GM12878 (cell line): ENCODE measurements around the gene MST1. TPM values are rescaled to one million over a fixed set of nuclear protein-coding genes. Genes with fewer than 3 reads are reported as not detected.

Experiments used
- ATAC-seq: fragments of 200-7000 bp; cut with Tn5 transposase; 3 replicates; pipeline ENCODE4 v1.9.1; 2020; ENCODE audit warnings: mild to moderate bottlenecking, moderate library complexity
- BruUV-seq: library from RNA; stranded (reverse); fragments of 400-500 nt; replicated peaks from 2 replicates; lab custom pipeline; 2021; lab: Mats Ljungman, UMichigan
- CTCF ChIA-PET: fragments of 300-600 bp; sonication (Branson Sonifier 250); formaldehyde crosslinking; extraction: SDS; loops from one replicate; lab custom pipeline; 2021; ENCODE audit warnings: inconsistent platforms; lab: Yijun Ruan, JAX
- POLR2A ChIA-PET: fragments of 350-600 bp; formaldehyde crosslinking; extraction: SDS; loops from one replicate; lab custom pipeline; 2021; ENCODE audit warnings: inconsistent platforms; lab: Charles Lee
- RAD21 ChIA-PET: fragments of 300-600 bp; sonication (Branson Sonifier 250); formaldehyde crosslinking; loops from one replicate; lab custom pipeline; 2023; ENCODE audit warnings: antibody characterized with exemption; ENCODE audit not compliant: unreplicated experiment; lab: Charles Lee
- SMC1A ChIA-PET: fragments of 300-600 bp; sonication (Branson Sonifier 250); formaldehyde crosslinking; loops from one replicate; lab custom pipeline; 2023; ENCODE audit not compliant: unreplicated experiment, uncharacterized antibody; lab: Charles Lee
- DNase-seq: peaks from one replicate; pipeline ENCODE4 v3.0.0-alpha.2; 2011; ENCODE audit warnings: low read depth, low spot score
- FAIRE-seq: peaks from 3 replicates; lab custom pipeline; 2011; peaks lifted over from hg19 to GRCh38; lab: Jason Lieb, UNC
- H2AFZ ChIP-seq: 2 replicates; pipeline ENCODE4 v1.6.0; 2011; ENCODE audit warnings: low read depth, low read length, control low read depth; ENCODE audit not compliant: control insufficient read depth
- H3K27ac ChIP-seq: 2 replicates; pipeline ENCODE4 v1.5.1; 2011; ENCODE audit warnings: control low read depth; ENCODE audit not compliant: control insufficient read depth, insufficient read depth
- H3K27me3 ChIP-seq, 2 experiments: replicated peaks in 1 of 2; 2 replicates each; pipeline versions ENCODE4 v1.6.0 to v1.6.1; 2011; ENCODE audit warnings: low read length in 1 of 2; ENCODE audit not compliant: control insufficient read depth in 2 of 2, insufficient read depth in 2 of 2
- H3K36me3 ChIP-seq, 2 experiments: 2 replicates each; pipeline ENCODE4 v1.5.1; 2011; ENCODE audit warnings: low read length in 1 of 2; ENCODE audit not compliant: control insufficient read depth in 2 of 2, insufficient read depth in 2 of 2
- H3K4me1 ChIP-seq: 2 replicates; pipeline ENCODE4 v1.6.1; 2011; ENCODE audit warnings: mild to moderate bottlenecking, low read length, moderate library complexity, mixed read lengths; ENCODE audit not compliant: control insufficient read depth, insufficient read depth
- H3K4me2 ChIP-seq: 2 replicates; pipeline ENCODE4 v1.6.0; 2011; ENCODE audit warnings: control low read depth; ENCODE audit not compliant: control insufficient read depth, insufficient read depth
- H3K4me3 ChIP-seq: fragments of 200-600 bp; sonication (generic); 2 replicates; pipeline ENCODE4 v1.5.1; 2016
- H3K79me2 ChIP-seq: 2 replicates; pipeline ENCODE4 v1.6.0; 2011; ENCODE audit warnings: low read length; ENCODE audit not compliant: control insufficient read depth, insufficient read depth
- H3K9ac ChIP-seq: 2 replicates; pipeline ENCODE4 v1.8.0; 2011; ENCODE audit warnings: low read length, control low read depth, mixed read lengths; ENCODE audit not compliant: control insufficient read depth, insufficient read depth
- H3K9me3 ChIP-seq: replicated peaks from 3 replicates; pipeline ENCODE4 v1.5.1; 2011; ENCODE audit warnings: mild to moderate bottlenecking, low read length; ENCODE audit not compliant: control insufficient read depth, insufficient read depth
- H4K20me1 ChIP-seq: 2 replicates; pipeline ENCODE4 v1.6.0; 2011; ENCODE audit not compliant: control insufficient read depth, insufficient read depth
- BHLHE40 ChIP-seq, 2 experiments: fragments of 450-650 bp in 1 of 2; IDR thresholded peaks; 2 replicates each; pipeline ENCODE4 v1.6.1; 2011 to 2017; ENCODE audit warnings: low read depth in 2 of 2, borderline replicate concordance in 1 of 2, improper control_type of control experiment in 1 of 2, low read length in 1 of 2, mild to moderate bottlenecking in 1 of 2
- CEBPB ChIP-seq, 2 experiments: fragments of 150-350 bp in 1 of 2; IDR thresholded peaks; 2 replicates each; pipeline ENCODE4 v1.6.1; 2012 to 2014; ENCODE audit warnings: low read depth in 2 of 2, low read length in 2 of 2, borderline replicate concordance in 1 of 2, inconsistent platforms in 1 of 2
- HCFC1 ChIP-seq: fragments of 150-350 bp; IDR thresholded peaks from 2 replicates; pipeline ENCODE4 v1.6.1; 2014; ENCODE audit warnings: low read length
- IKZF1 ChIP-seq: fragments of 450-650 bp; conservative IDR thresholded peaks from 2 replicates; pipeline ENCODE4 v1.6.1; 2017; ENCODE audit warnings: antibody characterized with exemption, mild to moderate bottlenecking
- KDM1A ChIP-seq: fragments of 200-600 bp; sonication (generic); IDR thresholded peaks from 2 replicates; pipeline ENCODE4 v1.6.1; 2016; ENCODE audit warnings: borderline replicate concordance
- MYB ChIP-seq: fragments of 150-350 bp; IDR thresholded peaks from 2 replicates; pipeline ENCODE4 v1.6.1; 2014; ENCODE audit warnings: mild to moderate bottlenecking, low read depth, low read length, borderline replicate concordance
- POLR2A ChIP-seq: IDR thresholded peaks from 2 replicates; pipeline ENCODE4 v1.6.1; 2011; ENCODE audit warnings: low read depth, mild to moderate bottlenecking, low read length
- RBBP5 ChIP-seq: fragments of 200-600 bp; sonication (generic); conservative IDR thresholded peaks from 2 replicates; pipeline ENCODE4 v1.6.1; 2016
- WRNIP1 ChIP-seq: IDR thresholded peaks from 2 replicates; pipeline ENCODE4 v1.6.1; 2011; ENCODE audit warnings: low read depth, low read length, improper control_type of control experiment, borderline replicate concordance
- YBX1 ChIP-seq: fragments of 450-650 bp; IDR thresholded peaks from 2 replicates; pipeline ENCODE4 v1.6.1; 2016; ENCODE audit warnings: antibody characterized with exemption
- WGBS: methylation state at CpG from one replicate; pipeline ENCODE4 v1.1.6; 2016; ENCODE audit warnings: low lambda C conversion rate; ENCODE audit not compliant: insufficient replicate concordance, insufficient coverage; ENCODE audit errors: missing lambda C conversion rate; 5-methylcytosine and 5-hydroxymethylcytosine counted together
- in situ Hi-C: fragments of 300-500 bp; cut with MboI; formaldehyde crosslinking; loops from 9 replicates; pipeline ENCODE4 v1.14.3; 2018; ENCODE audit warnings: mixed read lengths
- intact Hi-C: fragments of 100-400 bp; cut with micrococcal nuclease; formaldehyde crosslinking; loops from one replicate; pipeline ENCODE4 v1.14.2; 2022; ENCODE audit not compliant: unreplicated experiment
- polyA plus RNA-seq, 11 experiments: library from polyadenylated mRNA; depleted of rRNA in 4 of 11; unstranded in 6 of 11; stranded (reverse) in 5 of 11; fragments of >200 nt; fragmentation: Nextera tagmentation in 4 of 11; fragmentation: Illumina TruSeq in 1 of 11; extraction: Ambion mirVana in 4 of 11; extraction: Trizol in 1 of 11; gene quantifications; 1 replicate in 1 of 11; 2 replicates in 10 of 11; pipeline versions ENCODE4 v1.2.1 to v1.2.3, GENCODE V29; 2011 to 2016; ENCODE audit warnings: inconsistent platforms in 2 of 11, missing spikeins in 2 of 11, low read depth in 1 of 11
- total RNA-seq, 4 experiments: library from RNA; depleted of rRNA in 3 of 4; stranded (reverse); fragments of >200 nt in 3 of 4; fragmentation: Illumina TruSeq in 1 of 4; extraction: Trizol in 1 of 4; gene quantifications; 2 replicates each; pipeline versions ENCODE4 v1.2.1 to v1.2.3, GENCODE V29; 2013 to 2021
- TF ChIP-seq, protein P1 (sequence below): fragments of 150-350 bp; IDR thresholded peaks from 2 replicates; pipeline ENCODE4 v1.6.1; 2014; ENCODE audit warnings: mild to moderate bottlenecking, low read depth, low read length
- TF ChIP-seq, protein P2 (sequence below): IDR thresholded peaks from 2 replicates; pipeline ENCODE4 v1.6.1; 2012; ENCODE audit warnings: low read depth, low read length, improper control_type of control experiment
- TF ChIP-seq, protein P3 (sequence below): IDR thresholded peaks from 2 replicates; pipeline ENCODE4 v1.6.1; 2012; ENCODE audit warnings: low read depth, low read length, improper control_type of control experiment
- TF ChIP-seq, protein P4 (sequence below): IDR thresholded peaks from 2 replicates; pipeline ENCODE4 v1.6.1; 2011; ENCODE audit warnings: mild to moderate bottlenecking, low read depth, low read length, moderate library complexity; ENCODE audit not compliant: insufficient replicate concordance
- TF ChIP-seq, protein P5 (sequence below): IDR thresholded peaks from 2 replicates; pipeline ENCODE4 v1.6.1; 2012; ENCODE audit warnings: low read depth, low read length, improper control_type of control experiment

The MST1 gene
- total and polyA plus RNA-seq, 10 of the 15 experiments (the other 5 are each of a cell fraction or from before 2014, with no cell fraction given), result 1.2 to 25.5 (median 4.1) TPM

- TF ChIP-seq RBBP5 (no peak), MYB (no peak), BHLHE40 (IDR thresholded peaks at IDR 0.05; ENCODE audit: borderline replicate concordance in 1 of 2, low read depth in 2 of 2, low read length in 1 of 2) (peak; percentile 10 to 38; a peak in 1 of 4 replicates), YBX1 (no peak), KDM1A (no peak), HCFC1 (no peak)
- TF ChIP-seq, protein P1, sequence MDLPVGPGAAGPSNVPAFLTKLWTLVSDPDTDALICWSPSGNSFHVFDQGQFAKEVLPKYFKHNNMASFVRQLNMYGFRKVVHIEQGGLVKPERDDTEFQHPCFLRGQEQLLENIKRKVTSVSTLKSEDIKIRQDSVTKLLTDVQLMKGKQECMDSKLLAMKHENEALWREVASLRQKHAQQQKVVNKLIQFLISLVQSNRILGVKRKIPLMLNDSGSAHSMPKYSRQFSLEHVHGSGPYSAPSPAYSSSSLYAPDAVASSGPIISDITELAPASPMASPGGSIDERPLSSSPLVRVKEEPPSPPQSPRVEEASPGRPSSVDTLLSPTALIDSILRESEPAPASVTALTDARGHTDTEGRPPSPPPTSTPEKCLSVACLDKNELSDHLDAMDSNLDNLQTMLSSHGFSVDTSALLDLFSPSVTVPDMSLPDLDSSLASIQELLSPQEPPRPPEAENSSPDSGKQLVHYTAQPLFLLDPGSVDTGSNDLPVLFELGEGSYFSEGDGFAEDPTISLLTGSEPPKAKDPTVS, result no peak
- TF ChIP-seq, protein P2, sequence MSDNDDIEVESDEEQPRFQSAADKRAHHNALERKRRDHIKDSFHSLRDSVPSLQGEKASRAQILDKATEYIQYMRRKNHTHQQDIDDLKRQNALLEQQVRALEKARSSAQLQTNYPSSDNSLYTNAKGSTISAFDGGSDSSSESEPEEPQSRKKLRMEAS, result peak; percentile 70; the same call in 1 of the 2 replicates
Observed at GRCh38 chr3:49723296-49723627, 34.0 kb upstream of the MST1 start (continued).

- WGBS, result 52% methylated on average over 8 of the region's 8 CpGs
- intact Hi-C loops, result loop anchor here (5.0 kb wide), 2 partner anchors 64 to 114 kb away; partner anchors contain the start of gene IP6K1
- ATAC-seq (no peak), DNase-seq (no peak), FAIRE-seq (no peak)
- POLR2A ChIA-PET, result interaction anchor here (1.1 kb wide), 1 partner anchor 22 kb away, joined by 3 read pairs; no protein-coding TSS in a partner anchor
- H3K4me3 ChIP-seq, result peak overlapping the region; percentile 87
- H3K4me1 ChIP-seq, result peaks cover 21% of the 10 kb centered on the region
- peak overlapping the region; percentile 77 for H3K4me2 ChIP-seq
- CTCF ChIA-PET, result interaction anchor here (0.9 to 1.7 kb wide), 2 partner anchors 117 to 183 kb away, joined by 4 to 8 read pairs; no protein-coding TSS in a partner anchor
- H3K9me3 ChIP-seq, result no peaks in the 10 kb centered on the region; the same call in 2 of the 3 replicates
- in situ Hi-C loops, result no loop called here
- no peaks in the 10 kb centered on the region for H3K27me3 ChIP-seq
- no TSS peak for BruUV-seq
- RAD21 ChIA-PET, result no interaction called here
- peak overlapping the region; percentile 93 for H3K27ac ChIP-seq
- H2AFZ ChIP-seq, result peak overlapping the region; percentile 59
- peaks cover 3 to 22% of the 10 kb centered on the region in 2 experiments for H3K36me3 ChIP-seq
- peaks cover 20% of the 10 kb centered on the region for H3K79me2 ChIP-seq
- SMC1A ChIA-PET, result no interaction called here
- no peaks in the 10 kb centered on the region for H4K20me1 ChIP-seq
- H3K9ac ChIP-seq, result peak overlapping the region; percentile 100
- TF ChIP-seq WRNIP1 (no peak), IKZF1 (no peak), POLR2A (no peak), CEBPB (IDR thresholded peaks at IDR 0.05; ENCODE audit: borderline replicate concordance in 1 of 2, low read depth in 2 of 2, low read length in 2 of 2) (no peak)
- TF ChIP-seq, protein P3, sequence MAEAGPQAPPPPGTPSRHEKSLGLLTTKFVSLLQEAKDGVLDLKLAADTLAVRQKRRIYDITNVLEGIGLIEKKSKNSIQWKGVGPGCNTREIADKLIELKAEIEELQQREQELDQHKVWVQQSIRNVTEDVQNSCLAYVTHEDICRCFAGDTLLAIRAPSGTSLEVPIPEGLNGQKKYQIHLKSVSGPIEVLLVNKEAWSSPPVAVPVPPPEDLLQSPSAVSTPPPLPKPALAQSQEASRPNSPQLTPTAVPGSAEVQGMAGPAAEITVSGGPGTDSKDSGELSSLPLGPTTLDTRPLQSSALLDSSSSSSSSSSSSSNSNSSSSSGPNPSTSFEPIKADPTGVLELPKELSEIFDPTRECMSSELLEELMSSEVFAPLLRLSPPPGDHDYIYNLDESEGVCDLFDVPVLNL, result no peak
- TF ChIP-seq, protein P4, sequence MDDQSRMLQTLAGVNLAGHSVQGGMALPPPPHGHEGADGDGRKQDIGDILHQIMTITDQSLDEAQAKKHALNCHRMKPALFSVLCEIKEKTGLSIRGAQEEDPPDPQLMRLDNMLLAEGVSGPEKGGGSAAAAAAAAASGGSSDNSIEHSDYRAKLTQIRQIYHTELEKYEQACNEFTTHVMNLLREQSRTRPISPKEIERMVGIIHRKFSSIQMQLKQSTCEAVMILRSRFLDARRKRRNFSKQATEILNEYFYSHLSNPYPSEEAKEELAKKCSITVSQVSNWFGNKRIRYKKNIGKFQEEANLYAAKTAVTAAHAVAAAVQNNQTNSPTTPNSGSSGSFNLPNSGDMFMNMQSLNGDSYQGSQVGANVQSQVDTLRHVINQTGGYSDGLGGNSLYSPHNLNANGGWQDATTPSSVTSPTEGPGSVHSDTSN, result no peak
- TF ChIP-seq, protein P5, sequence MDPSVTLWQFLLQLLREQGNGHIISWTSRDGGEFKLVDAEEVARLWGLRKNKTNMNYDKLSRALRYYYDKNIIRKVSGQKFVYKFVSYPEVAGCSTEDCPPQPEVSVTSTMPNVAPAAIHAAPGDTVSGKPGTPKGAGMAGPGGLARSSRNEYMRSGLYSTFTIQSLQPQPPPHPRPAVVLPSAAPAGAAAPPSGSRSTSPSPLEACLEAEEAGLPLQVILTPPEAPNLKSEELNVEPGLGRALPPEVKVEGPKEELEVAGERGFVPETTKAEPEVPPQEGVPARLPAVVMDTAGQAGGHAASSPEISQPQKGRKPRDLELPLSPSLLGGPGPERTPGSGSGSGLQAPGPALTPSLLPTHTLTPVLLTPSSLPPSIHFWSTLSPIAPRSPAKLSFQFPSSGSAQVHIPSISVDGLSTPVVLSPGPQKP, result no peak
Observed at GRCh38 chr3:49722896-49723295, 33.6 kb upstream of the MST1 start.
